Measurements from ENCODE around the gene CIT. TPM values are rescaled to one million over a fixed set of nuclear protein-coding genes. Genes with fewer than 3 reads are reported as not detected.
"Not testable (repeated sequence)": the region's sequence is repeated elsewhere in the genome, so short reads cannot be mapped to it uniquely, and the experiment has no call there.

The CIT gene
- total RNA-seq, 1 donor from 2014 or later = 20.6 TPM

- no peak overlapping the region for H3K27ac ChIP-seq
- H3K4me1 ChIP-seq = no peaks in the 10 kb centered on the region
- intact Hi-C loops (cut with DNase I) = no loop called here
- DNase-seq (ENCODE audit: extremely low spot score in 2 of 2) = no peak
- H3K27me3 ChIP-seq = no peaks in the 10 kb centered on the region
- H3K9me3 ChIP-seq = no peaks in the 10 kb centered on the region
- H3K36me3 ChIP-seq = no peaks in the 10 kb centered on the region
- TF ChIP-seq POLR2A (IDR thresholded peaks at IDR 0.05) (no peak), CTCF (IDR thresholded peaks at IDR 0.05) (no peak), POLR2AphosphoS5 (IDR thresholded peaks at IDR 0.05; ENCODE audit: insufficient read depth in 1 of 2, low read depth in 1 of 2) (no peak)
- no peak overlapping the region for H3K4me3 ChIP-seq
Observed at GRCh38 chr12:119901670-119902069, 24.6 kb upstream of the CIT start.

DNA sequence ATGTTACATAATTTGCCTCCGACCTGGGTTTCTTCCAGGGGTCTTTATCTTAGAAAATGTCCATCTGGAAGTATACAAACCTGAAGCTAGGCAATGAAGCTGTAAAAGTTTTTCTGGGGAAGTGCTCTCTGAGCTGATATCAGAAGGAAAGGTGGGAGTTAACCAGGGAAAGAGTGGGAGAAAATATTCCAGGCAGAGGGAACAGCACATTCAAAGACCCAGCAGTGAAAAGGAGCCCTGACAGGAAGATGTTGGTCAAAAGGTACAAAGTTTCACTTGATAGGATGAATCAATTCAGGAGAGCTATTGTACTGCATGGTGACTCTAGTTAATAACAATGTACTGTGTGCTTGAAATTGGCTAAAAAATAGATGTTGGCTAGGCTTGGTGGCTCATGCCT lies 17.8 kb upstream of the CIT start:
- no peak for DNase-seq (ENCODE audit: extremely low spot score in 2 of 2)
- Histone ChIP-seq H3K27ac (no peak overlapping the region), H3K9me3 (no peaks in the 10 kb centered on the region), H3K27me3 (no peaks in the 10 kb centered on the region), H3K4me1 (no peaks in the 10 kb centered on the region), H3K36me3 (no peaks in the 10 kb centered on the region), H3K4me3 (no peak overlapping the region)
- intact Hi-C loops (cut with DNase I) = no loop called here
- TF ChIP-seq POLR2AphosphoS5 (IDR thresholded peaks at IDR 0.05; ENCODE audit: insufficient read depth in 1 of 2, low read depth in 1 of 2) (no peak), CTCF (IDR thresholded peaks at IDR 0.05) (no peak), POLR2A (IDR thresholded peaks at IDR 0.05) (no peak)

DNA sequence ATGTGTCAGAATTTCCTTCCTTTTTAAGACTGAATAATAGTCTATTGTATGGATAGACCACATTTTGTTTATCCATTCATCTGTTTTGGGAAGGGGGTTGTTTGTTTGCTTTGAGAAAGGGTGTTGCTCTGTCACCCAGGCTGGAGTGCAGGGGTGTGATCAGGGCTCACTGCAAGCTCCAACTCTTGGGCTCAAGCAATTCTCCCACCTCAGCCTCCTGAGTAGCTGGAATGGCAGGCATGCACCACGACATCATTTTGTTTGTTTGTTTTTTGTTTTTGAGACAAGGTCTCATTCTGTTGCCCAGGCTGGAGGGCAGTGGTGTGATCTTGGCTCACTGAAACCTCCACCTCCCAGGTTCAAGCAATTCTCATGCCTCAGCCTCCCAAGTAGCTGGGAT lies 15.5 kb upstream of the CIT start:
- H3K27ac ChIP-seq; DNase-seq (ENCODE audit: extremely low spot score in 2 of 2); H3K9me3 ChIP-seq; H3K27me3 ChIP-seq; H3K36me3 ChIP-seq; H3K4me3 ChIP-seq; H3K4me1 ChIP-seq; intact Hi-C loops (cut with DNase I): not testable (repeated sequence)

GRCh38 chr12:119885549-119885948 lies 8.4 kb upstream of the CIT start:
- no peaks in the 10 kb centered on the region for H3K36me3 ChIP-seq
- TF ChIP-seq POLR2AphosphoS5 (IDR thresholded peaks at IDR 0.05; ENCODE audit: insufficient read depth in 1 of 2, low read depth in 1 of 2) (no peak), POLR2A (IDR thresholded peaks at IDR 0.05) (no peak), CTCF (IDR thresholded peaks at IDR 0.05) (no peak)
- no peak for DNase-seq (ENCODE audit: extremely low spot score in 2 of 2)
- intact Hi-C loops (cut with DNase I) = no loop called here
- no peaks in the 10 kb centered on the region for H3K27me3 ChIP-seq
- H3K9me3 ChIP-seq = no peaks in the 10 kb centered on the region
- no peak overlapping the region for H3K27ac ChIP-seq
- no peak overlapping the region for H3K4me3 ChIP-seq
- no peaks in the 10 kb centered on the region for H3K4me1 ChIP-seq

DNA sequence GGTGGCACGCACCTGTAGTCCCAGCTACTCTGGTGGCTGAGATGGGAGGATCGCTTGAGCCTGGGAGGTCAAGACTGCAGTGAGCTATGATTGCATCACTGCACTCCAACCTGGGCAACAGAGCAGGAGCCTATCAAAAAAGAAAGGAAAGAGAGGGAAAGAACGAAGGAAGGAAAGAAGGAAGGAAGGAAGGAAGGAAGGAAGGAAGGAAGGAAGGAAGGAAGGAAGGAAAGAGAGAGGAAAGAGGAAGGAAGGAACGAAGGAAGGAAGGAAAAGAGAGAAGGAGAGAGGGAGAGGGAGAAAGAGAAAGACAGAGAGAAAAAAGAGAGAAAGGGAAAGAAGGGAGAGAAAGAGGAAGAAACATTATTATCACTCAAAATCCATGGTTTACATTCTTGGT lies 6.7 kb upstream of the CIT start:
- H3K27me3 ChIP-seq; DNase-seq (ENCODE audit: extremely low spot score in 2 of 2); intact Hi-C loops (cut with DNase I); H3K4me3 ChIP-seq; H3K36me3 ChIP-seq; H3K9me3 ChIP-seq; H3K4me1 ChIP-seq; H3K27ac ChIP-seq: not testable (repeated sequence)

DNA sequence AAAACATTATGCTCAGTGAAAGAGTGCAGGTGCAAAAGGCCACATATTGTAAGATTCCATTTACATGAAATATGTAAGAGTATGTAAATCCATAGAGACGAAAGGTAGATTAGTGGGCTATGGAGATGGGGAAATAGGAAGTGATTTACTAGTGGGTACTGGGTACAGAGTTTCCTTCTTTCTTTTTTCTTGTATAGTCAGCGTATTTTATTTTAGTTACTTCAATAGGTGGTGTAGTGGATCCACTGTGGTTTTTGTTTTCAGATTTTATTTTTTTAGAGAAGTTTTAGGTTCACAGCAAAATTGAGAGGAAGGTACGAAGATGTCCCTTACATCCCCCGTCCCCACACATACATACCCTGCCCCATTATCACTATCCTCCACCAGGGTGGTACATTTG lies 6.1 kb upstream of the CIT start:
- DNase-seq (ENCODE audit: extremely low spot score in 2 of 2) = no peak

More for the DNA sequence above, 6.1 kb upstream of the CIT start:
- H3K27ac ChIP-seq = no peak overlapping the region
- no peaks in the 10 kb centered on the region for H3K27me3 ChIP-seq
- no peak overlapping the region for H3K4me3 ChIP-seq
- no peaks in the 10 kb centered on the region for H3K9me3 ChIP-seq
- H3K4me1 ChIP-seq = no peaks in the 10 kb centered on the region
- TF ChIP-seq CTCF (IDR thresholded peaks at IDR 0.05) (no peak), POLR2AphosphoS5 (IDR thresholded peaks at IDR 0.05; ENCODE audit: insufficient read depth in 1 of 2, low read depth in 1 of 2) (no peak), POLR2A (IDR thresholded peaks at IDR 0.05) (no peak)
- H3K36me3 ChIP-seq = no peaks in the 10 kb centered on the region
- intact Hi-C loops (cut with DNase I) = no loop called here

All from vagina (tissue), 2 donors.